22Rv1 (cell line): ENCODE data around the gene ASPM.

Source experiments
- ZFX ChIP-seq: fragments of 450-650 bp; IDR thresholded peaks from 2 replicates; pipeline ENCODE4 v1.6.1; 2017; ENCODE audit warnings: antibody characterized with exemption, borderline replicate concordance
- TF ChIP-seq, protein P1 (sequence below): fragments of 450-650 bp; IDR thresholded peaks from 2 replicates; pipeline ENCODE4 v1.5.1; 2017; ENCODE audit warnings: mild to moderate bottlenecking

DNA sequence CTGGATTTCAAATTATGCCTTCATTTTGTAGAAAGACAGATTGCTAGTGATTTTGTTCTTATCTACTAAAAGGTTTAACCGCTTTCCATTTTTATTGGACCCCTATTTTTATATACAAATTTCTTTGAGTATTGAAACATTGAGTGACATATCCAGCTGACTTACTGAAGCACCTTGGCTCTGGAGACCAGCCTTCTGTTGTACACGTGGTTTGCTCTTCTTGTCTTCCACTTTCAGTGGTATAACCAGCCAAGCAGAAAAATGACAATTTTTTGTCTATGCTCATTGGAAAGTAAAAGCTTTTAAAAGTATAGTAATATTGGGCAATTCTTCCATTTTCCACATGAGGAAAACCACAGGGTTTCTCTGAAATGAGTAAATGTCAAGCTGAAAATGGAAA lies 83.8 kb downstream of the ASPM start:
- TF ChIP-seq, protein P1, sequence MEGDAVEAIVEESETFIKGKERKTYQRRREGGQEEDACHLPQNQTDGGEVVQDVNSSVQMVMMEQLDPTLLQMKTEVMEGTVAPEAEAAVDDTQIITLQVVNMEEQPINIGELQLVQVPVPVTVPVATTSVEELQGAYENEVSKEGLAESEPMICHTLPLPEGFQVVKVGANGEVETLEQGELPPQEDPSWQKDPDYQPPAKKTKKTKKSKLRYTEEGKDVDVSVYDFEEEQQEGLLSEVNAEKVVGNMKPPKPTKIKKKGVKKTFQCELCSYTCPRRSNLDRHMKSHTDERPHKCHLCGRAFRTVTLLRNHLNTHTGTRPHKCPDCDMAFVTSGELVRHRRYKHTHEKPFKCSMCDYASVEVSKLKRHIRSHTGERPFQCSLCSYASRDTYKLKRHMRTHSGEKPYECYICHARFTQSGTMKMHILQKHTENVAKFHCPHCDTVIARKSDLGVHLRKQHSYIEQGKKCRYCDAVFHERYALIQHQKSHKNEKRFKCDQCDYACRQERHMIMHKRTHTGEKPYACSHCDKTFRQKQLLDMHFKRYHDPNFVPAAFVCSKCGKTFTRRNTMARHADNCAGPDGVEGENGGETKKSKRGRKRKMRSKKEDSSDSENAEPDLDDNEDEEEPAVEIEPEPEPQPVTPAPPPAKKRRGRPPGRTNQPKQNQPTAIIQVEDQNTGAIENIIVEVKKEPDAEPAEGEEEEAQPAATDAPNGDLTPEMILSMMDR, result no peak
- no peak for TF ChIP-seq ZFX
